Measurements from ENCODE around the gene SPOP. TPM values are rescaled to one million over a fixed set of nuclear protein-coding genes. Genes with fewer than 3 reads are reported as not detected.

The SPOP gene
- total RNA-seq, 1 experiment from 2014 or later = 58.0 TPM

DNA sequence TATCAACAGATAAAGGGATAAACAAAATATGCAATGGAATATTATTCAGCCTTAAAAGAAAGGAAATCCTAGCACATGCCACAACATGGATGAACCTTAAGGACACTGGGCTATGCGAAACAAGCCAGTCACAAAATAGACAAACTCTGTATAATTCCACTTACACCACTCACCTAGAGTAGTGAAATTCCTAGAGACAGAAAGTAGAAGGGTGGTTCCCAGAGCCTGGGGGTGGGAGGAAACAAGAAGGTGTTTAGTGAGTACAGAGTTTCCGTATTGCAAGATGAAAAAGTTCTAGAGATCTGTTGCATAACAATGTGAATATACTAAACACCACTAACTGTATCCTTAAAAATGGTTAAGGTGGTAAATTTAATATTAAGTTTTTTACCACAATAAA, 10.0 kb downstream of the SPOP start:
- CTCF ChIA-PET = no interaction called here
- Histone ChIP-seq H3K27me3 (ENCODE audit: control insufficient read depth, insufficient read depth, low read length) (no peaks in the 10 kb centered on the region), H3K27ac (ENCODE audit: low read length) (no peak overlapping the region), H3K4me1 (ENCODE audit: control insufficient read depth, insufficient read depth, low read length) (no peaks in the 10 kb centered on the region), H3K9me3 (ENCODE audit: control insufficient read depth, insufficient read depth, low read depth, low read length) (no peaks in the 10 kb centered on the region), H3K4me3 (ENCODE audit: low read depth in 2 of 2, low read length in 2 of 2) (no peak overlapping the region), H3K36me3 (ENCODE audit: control insufficient read depth, insufficient read depth, low read length) (no peaks in the 10 kb centered on the region)
- ATAC-seq = no peak
- no peak for DNase-seq (ENCODE audit: low read depth, low spot score)
- intact Hi-C loops (cut with micrococcal nuclease; ENCODE audit: unreplicated experiment) (no loop called here), in situ Hi-C loops (cut with HindIII; ENCODE audit: low pct_unique_long_range_greater_than_20kb, low sequenced_read_pairs) (no loop called here)
- POLR2A ChIA-PET = no interaction called here
- TF ChIP-seq, protein P1, sequence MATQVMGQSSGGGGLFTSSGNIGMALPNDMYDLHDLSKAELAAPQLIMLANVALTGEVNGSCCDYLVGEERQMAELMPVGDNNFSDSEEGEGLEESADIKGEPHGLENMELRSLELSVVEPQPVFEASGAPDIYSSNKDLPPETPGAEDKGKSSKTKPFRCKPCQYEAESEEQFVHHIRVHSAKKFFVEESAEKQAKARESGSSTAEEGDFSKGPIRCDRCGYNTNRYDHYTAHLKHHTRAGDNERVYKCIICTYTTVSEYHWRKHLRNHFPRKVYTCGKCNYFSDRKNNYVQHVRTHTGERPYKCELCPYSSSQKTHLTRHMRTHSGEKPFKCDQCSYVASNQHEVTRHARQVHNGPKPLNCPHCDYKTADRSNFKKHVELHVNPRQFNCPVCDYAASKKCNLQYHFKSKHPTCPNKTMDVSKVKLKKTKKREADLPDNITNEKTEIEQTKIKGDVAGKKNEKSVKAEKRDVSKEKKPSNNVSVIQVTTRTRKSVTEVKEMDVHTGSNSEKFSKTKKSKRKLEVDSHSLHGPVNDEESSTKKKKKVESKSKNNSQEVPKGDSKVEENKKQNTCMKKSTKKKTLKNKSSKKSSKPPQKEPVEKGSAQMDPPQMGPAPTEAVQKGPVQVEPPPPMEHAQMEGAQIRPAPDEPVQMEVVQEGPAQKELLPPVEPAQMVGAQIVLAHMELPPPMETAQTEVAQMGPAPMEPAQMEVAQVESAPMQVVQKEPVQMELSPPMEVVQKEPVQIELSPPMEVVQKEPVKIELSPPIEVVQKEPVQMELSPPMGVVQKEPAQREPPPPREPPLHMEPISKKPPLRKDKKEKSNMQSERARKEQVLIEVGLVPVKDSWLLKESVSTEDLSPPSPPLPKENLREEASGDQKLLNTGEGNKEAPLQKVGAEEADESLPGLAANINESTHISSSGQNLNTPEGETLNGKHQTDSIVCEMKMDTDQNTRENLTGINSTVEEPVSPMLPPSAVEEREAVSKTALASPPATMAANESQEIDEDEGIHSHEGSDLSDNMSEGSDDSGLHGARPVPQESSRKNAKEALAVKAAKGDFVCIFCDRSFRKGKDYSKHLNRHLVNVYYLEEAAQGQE (IDR thresholded peaks at IDR 0.05; ENCODE audit: insufficient read depth in 1 of 2, low read depth in 2 of 2, low read length in 1 of 2) = no peak
- TF ChIP-seq TCF7L2 (IDR thresholded peaks at IDR 0.05; ENCODE audit: low read depth, low read length) (no peak), CTCF (IDR thresholded peaks at IDR 0.05) (no peak), POLR2AphosphoS5 (IDR thresholded peaks at IDR 0.05; ENCODE audit: low read depth, low read length) (no peak)
- no TSS peak for BruUV-seq (replicated peaks)

DNA sequence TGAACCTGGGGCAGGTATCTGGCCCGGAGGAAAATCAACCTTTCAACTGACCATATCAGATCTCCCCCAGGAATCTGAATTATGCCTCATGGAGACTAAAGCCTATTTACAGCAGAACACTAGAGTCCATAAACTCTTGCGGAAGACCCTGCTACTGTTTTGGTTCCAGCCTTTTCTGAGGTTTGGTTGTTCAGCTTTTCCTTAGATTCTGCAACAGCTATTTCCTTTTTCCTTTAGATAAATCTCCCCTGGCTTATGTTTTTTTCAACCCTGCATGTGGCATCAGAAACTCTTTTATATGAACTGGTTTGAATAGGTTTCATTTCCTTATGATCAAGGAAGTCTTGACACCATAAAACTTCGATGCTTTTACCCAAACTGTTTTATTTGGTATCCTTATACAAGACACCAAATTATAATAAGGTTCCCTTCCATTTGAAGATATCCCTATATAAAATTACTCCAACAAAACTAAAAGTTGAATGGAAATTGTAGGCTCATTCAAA, 13.1 kb downstream of the SPOP start:
- BruUV-seq (replicated peaks) = no TSS peak
- ATAC-seq = no peak
- ChIA-PET POLR2A (no interaction called here), CTCF (interaction anchor here (0.6 kb wide), 1 partner anchor 101 kb away, joined by 4 read pairs; no protein-coding TSS in a partner anchor)
- H3K36me3 ChIP-seq (ENCODE audit: control insufficient read depth, insufficient read depth, low read length) = no peaks in the 10 kb centered on the region
- H3K4me3 ChIP-seq (ENCODE audit: low read depth in 2 of 2, low read length in 2 of 2) = no peak overlapping the region
- no peaks in the 10 kb centered on the region for H3K27me3 ChIP-seq (ENCODE audit: control insufficient read depth, insufficient read depth, low read length)
- in situ Hi-C loops (cut with HindIII; ENCODE audit: low pct_unique_long_range_greater_than_20kb, low sequenced_read_pairs) (no loop called here), intact Hi-C loops (cut with micrococcal nuclease; ENCODE audit: unreplicated experiment) (no loop called here)
- no peaks in the 10 kb centered on the region for H3K9me3 ChIP-seq (ENCODE audit: control insufficient read depth, insufficient read depth, low read depth, low read length)
- TF ChIP-seq CTCF (IDR thresholded peaks at IDR 0.05) (no peak), SIN3A (IDR thresholded peaks at IDR 0.05; ENCODE audit: borderline replicate concordance, insufficient read depth, low read depth, low read length) (no peak), TCF7L2 (IDR thresholded peaks at IDR 0.05; ENCODE audit: low read depth, low read length) (no peak), POLR2AphosphoS5 (IDR thresholded peaks at IDR 0.05; ENCODE audit: low read depth, low read length) (no peak)
- TF ChIP-seq, protein P1 (IDR thresholded peaks at IDR 0.05; ENCODE audit: insufficient read depth in 1 of 2, low read depth in 2 of 2, low read length in 1 of 2) = no peak
- H3K4me1 ChIP-seq (ENCODE audit: control insufficient read depth, insufficient read depth, low read length) = no peaks in the 10 kb centered on the region
- no peak for DNase-seq (ENCODE audit: low read depth, low spot score)
- no peak overlapping the region for H3K27ac ChIP-seq (ENCODE audit: low read length)
